ENCODE data around the gene ARID5A. TPM values are rescaled to one million over a fixed set of nuclear protein-coding genes. Genes with fewer than 3 reads are reported as not detected.

The ARID5A gene
- total RNA-seq, 2 donors from 2014 or later = 51.5 to 348 TPM

DNA sequence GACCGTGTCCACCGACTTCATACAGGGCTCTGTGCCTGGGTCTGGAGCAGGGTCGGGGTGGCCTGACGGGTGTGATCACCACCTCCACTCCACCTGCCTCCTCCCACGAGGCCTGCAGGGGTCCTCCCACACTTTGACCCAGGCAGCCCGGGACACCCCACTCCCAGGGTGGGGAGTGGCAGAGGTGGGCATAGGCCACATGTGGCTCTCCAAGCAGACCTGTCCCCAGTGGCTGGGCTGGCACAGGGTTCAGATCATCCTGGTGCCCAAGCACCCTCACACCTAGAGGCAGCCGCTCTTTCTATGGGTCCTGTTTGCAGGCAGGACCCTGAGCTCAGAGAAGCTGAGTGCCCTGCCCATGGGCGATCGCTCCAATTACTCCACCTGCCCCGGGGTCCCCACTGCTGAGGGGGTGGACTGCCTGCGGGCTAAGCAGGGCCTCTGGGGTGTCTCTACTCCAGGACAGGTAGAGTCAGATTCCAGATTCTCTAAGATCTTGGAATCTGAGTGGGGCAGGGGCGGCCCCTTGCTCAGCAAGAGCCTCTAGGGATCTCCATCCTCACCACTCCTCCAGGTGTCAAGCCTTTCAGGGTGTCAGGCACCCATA lies 32.8 kb upstream of the ARID5A start:
- Mint-ChIP-seq H3K27ac (no peak overlapping the region), H3K36me3 (no peaks in the 10 kb centered on the region)
- no peak for DNase-seq (ENCODE audit: low spot score in 2 of 2)

DNA sequence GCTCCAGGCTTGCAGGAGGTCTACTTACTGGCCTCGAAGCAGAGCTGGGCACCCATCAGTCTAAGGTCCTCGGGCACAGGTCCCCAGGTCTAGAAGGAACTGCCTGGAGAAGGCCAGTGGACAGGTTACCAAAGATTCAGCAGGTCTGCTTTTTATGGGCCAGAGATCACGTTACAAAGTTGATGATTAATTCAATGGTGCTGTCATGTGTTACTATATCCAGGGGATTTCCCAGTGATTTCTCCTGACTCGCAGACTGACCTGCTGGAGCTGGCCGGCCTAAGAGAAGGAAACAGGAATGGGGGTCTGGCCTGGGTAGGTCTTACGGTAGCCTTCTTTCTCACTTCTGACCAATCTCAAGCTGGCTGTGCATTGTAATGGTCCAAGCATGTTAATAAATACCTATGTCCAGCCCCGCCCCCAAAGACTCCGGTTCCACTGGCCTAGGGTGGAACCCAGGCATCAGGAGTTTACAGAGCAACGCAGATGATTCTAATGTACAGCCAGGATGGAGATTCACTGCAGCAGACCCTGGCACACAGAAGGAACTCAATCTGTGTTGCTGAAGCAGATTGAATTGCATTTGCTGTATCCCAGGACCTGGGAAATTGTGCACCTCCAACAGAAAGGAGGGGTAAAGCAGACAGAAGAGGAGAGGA lies 31.2 kb upstream of the ARID5A start, which contains the start of gene NEURL3:
TSS of gene NEURL3 (minus strand) at position 127 of the 659 bp plus-strand sequence. CDS start at position 56, 71 bp downstream.
- Mint-ChIP-seq H3K9me3 (no peaks in the 10 kb centered on the region), H3K27ac (peak within 1 kb of the TSS in 1 of 2 donors; percentile 9), H3K36me3 (no peaks in the 10 kb centered on the region)
- no peak for DNase-seq (ENCODE audit: low spot score in 2 of 2)
- ATAC-seq = no peak

More for the DNA sequence above, 32.8 kb upstream of the ARID5A start:
- H3K9me3 Mint-ChIP-seq = no peaks in the 10 kb centered on the region
- ATAC-seq = no peak

DNA sequence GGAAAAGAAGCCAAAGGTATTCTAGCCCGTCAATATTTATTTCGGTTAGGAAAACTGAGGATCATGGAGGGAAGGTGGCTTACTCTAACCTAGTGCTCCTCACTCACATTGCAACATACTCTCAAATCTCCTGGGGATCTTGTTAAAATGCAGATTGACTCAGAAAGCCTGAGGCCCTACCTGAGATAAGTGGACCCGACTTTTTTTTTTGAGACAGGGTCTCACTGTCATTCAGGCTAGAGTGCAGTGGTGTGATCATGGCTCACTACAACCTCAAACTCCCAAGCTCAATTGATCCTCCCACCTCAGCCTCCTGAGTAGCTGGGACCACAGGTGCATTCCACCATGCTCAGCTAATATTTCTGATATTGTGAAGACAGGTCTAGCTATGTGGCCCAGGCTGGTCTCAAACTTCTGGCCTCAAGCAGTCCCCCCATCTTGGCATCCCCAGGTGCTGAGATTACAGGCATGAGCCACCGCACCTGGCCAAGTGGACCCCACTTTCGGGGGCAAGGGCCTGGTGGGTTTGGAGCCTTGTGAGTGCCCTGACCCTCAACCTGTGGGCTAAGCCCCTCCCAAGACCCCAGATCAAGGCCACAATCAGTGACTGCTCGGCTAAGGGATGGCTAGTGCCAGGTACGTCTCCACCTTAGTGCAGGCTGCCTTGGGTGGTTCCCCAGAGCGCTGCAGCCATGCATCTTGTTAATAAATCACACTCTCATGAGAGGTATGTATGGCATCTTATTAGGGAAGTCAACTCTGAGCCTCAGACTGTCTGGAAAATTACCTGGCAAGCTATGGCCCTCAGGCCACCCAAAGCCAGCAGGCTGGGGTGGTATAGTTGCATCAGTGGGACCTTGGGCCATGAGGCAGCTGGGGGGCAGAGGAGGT lies 30.3 kb upstream of the ARID5A start:
- Mint-ChIP-seq H3K27ac (no peak overlapping the region), H3K36me3 (no peaks in the 10 kb centered on the region), H3K9me3 (no peaks in the 10 kb centered on the region)
- DNase-seq (ENCODE audit: low spot score in 2 of 2) (no peak), ATAC-seq (no peak)

DNA sequence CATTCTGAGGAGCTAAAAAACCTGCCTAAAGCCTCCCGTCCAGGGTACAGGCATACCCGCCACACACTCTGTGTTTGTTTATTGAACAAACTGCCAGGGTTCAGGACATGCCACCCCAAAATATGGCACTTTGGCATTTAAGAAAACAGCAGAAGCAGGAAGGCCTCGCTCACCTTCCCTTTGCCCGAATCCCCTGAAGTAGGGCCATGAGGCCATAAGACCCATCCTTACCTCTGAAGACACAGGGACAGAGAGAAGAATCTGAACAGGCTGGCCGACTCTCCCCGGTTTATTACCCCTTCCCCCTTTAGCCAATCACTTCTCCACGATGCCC lies 29.7 kb upstream of the ARID5A start:
- Mint-ChIP-seq H3K27ac (peak overlapping the region in 1 of 2 donors; percentile 47), H3K36me3 (no peaks in the 10 kb centered on the region), H3K9me3 (no peaks in the 10 kb centered on the region)
- no peak for ATAC-seq
- no peak for DNase-seq (ENCODE audit: low spot score in 2 of 2)

GRCh38 chr2:96507957-96508520 lies 28.5 kb upstream of the ARID5A start:
- Mint-ChIP-seq H3K9me3 (no peaks in the 10 kb centered on the region), H3K36me3 (no peaks in the 10 kb centered on the region), H3K27ac (peak overlapping the region in 1 of 2 donors; percentile 55)
- DNase-seq (ENCODE audit: low spot score in 2 of 2) (peak; percentile 81 to 98), ATAC-seq (peak; percentile 90 to 93)

GRCh38 chr2:96508521-96509113 lies 27.9 kb upstream of the ARID5A start:
- H3K9me3 Mint-ChIP-seq = no peaks in the 10 kb centered on the region
- no peaks in the 10 kb centered on the region for H3K36me3 Mint-ChIP-seq
- peak in 1 of 2 donors; percentile 1 for ATAC-seq
- peak overlapping the region; percentile 55 to 82 for H3K27ac Mint-ChIP-seq
- DNase-seq (ENCODE audit: low spot score in 2 of 2) = no peak

DNA sequence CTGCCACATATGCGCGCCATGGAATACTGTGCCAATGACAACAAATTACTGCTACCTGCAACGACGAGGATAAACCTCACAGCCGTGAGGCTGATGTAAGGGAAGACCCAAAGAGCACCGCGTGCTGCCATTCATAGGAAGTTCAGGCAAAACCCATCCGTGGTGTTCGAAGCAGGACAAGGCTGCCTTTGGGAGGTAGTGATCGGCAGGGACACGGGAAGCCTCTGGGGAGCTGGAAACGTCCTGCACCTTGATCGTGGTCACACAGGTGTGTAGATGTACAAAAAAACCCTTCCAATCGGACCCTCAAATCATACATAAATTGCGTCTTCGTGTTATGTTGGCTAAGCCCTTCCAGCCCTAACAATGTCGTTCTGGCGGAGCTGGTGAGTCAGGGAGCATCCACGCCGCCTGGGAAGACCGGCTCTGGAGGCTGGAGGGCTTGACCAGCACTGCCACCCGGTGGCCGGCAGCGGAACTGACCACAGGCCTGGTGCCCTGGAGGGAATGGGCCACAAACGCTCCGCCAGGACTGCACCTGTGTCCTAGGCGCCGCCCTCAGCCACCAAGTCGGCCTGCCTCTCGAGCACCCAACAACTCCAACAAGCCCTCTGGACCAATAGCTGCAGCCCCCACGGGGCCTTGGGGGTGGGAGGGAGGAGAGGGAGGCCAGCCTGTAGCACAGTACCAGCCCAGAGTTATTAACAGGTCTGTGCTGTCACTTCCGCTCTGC lies 27.3 kb upstream of the ARID5A start:
- Mint-ChIP-seq H3K27ac (peak overlapping the region in 1 of 2 donors; percentile 82), H3K9me3 (no peaks in the 10 kb centered on the region), H3K36me3 (no peaks in the 10 kb centered on the region)
- DNase-seq (ENCODE audit: low spot score in 2 of 2) (peak; percentile 76 to 84), ATAC-seq (peak; percentile 60 to 70)

- ATAC-seq (no peak), DNase-seq (ENCODE audit: low spot score in 2 of 2) (no peak)
- H3K9me3 Mint-ChIP-seq = no peaks in the 10 kb centered on the region
- peak overlapping the region in 1 of 2 donors; percentile 17 for H3K27ac Mint-ChIP-seq
- no peaks in the 10 kb centered on the region for H3K36me3 Mint-ChIP-seq
These were observed 26.7 kb upstream of the ARID5A start for GRCh38 chr2:96509847-96510230.

- ATAC-seq = no peak
These were observed 25.5 kb upstream of the ARID5A start for GRCh38 chr2:96510931-96511595.

GRCh38 chr2:96511851-96512250 lies 24.7 kb upstream of the ARID5A start:
- ATAC-seq = no peak
- Mint-ChIP-seq H3K9me3 (peaks cover under 1 to 10% of the 10 kb centered on the region in 2 donors), H3K27ac (no peak overlapping the region), H3K36me3 (peaks cover 4 to 13% of the 10 kb centered on the region in 2 donors)
- DNase-seq (ENCODE audit: low spot score in 2 of 2) = no peak

More at GRCh38 chr2:96510931-96511595, 25.5 kb upstream of the ARID5A start:
- peaks cover 0 to 5% of the 10 kb centered on the region in 2 donors for H3K36me3 Mint-ChIP-seq
- DNase-seq (ENCODE audit: low spot score in 2 of 2) = no peak
- H3K27ac Mint-ChIP-seq = peak overlapping the region in 1 of 2 donors; percentile 25
- peaks cover 0 to 5% of the 10 kb centered on the region in 2 donors for H3K9me3 Mint-ChIP-seq

DNA sequence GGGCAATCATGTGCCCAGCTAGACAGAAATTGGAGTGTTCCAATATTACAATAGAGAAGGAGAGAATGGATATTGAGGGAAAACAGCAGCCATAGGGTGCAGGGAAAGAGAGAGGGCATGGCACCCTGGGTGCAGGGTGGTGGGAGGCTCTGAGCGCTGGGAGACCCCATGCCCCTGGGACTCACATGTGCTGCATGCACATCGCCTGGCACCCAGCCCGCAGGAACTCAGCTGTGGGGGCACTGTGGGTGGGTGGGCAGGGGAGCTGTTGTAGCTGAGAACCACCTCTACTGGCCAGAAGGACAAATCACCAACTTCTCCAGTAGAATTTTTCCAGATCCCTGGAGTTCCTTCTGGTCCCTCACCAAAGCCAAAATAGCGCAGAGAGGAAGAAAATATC lies 24.2 kb upstream of the ARID5A start:
- Mint-ChIP-seq H3K36me3 (peaks cover 4 to 18% of the 10 kb centered on the region in 2 donors), H3K27ac (peak overlapping the region in 1 of 2 donors; percentile 12), H3K9me3 (peaks cover 5 to 15% of the 10 kb centered on the region in 2 donors)
- ATAC-seq (no peak), DNase-seq (ENCODE audit: low spot score in 2 of 2) (no peak)

DNA sequence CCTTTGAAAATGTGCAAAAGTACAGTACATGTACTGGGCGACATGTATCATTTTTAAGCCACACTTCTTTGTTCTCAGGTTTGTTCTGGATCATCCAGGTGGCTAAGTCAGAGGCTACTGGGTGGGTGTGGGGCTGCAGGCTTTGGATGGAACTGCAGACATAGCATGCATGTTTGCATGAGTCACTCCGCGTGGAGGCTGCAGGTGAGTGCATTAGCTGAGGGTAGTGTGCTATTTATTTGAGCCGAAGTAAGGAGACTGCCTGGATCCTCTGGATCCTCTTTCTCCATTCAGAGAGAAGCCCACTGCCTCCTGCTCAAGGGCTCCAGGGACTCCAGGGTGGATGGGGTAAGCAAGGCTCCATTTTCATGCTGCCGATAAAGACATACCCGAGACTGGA lies 22.0 kb upstream of the ARID5A start:
- no peak for DNase-seq (ENCODE audit: low spot score in 2 of 2)
- Mint-ChIP-seq H3K27ac (no peak overlapping the region), H3K9me3 (peaks cover 5 to 27% of the 10 kb centered on the region in 2 donors), H3K36me3 (peaks cover 4 to 29% of the 10 kb centered on the region in 2 donors)
- no peak for ATAC-seq

DNA sequence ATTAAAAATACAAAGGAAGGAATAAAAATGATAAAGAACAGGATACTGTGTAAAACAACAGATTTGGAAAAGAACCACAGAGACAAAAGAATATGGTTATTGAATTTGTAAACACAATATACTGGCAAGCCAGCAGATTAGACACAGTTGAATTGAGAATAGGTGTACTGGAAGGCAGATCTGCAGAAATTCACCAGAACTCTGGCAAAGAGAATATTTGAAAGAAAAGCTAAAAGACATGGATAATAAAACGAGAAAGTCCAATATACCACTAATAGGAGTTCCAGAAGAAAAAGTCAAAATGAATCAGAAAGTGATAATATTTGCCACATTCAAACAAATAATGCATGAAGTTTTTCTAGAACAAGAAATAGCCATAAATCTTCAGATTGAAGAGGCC lies 19.5 kb upstream of the ARID5A start:
- ATAC-seq = no peak

DNA sequence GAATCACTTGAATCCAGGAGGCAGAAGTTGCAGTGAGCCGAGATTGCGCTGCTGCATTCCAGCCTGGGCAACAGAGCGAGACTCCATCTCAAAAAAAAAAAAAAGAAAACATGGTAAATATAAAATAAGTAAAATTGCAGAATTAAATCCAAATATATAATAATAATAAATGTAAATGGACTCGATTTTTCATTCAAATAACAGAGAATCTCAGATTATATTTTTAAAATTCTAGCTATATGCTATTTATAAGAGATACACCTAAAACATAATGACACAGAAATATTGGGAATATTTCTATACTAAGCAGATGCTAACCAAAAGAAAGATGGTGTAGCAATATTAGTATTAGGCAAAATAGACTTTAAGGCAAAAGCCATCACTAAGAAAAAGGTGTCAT lies 16.3 kb upstream of the ARID5A start:
- no peak for DNase-seq (ENCODE audit: low spot score in 2 of 2)
- peaks cover 5 to 27% of the 10 kb centered on the region in 2 donors for H3K9me3 Mint-ChIP-seq
- no peak for ATAC-seq
- H3K36me3 Mint-ChIP-seq = peaks cover 4 to 29% of the 10 kb centered on the region in 2 donors
- no peak overlapping the region for H3K27ac Mint-ChIP-seq

More for the DNA sequence above, 19.5 kb upstream of the ARID5A start:
- H3K27ac Mint-ChIP-seq = no peak overlapping the region
- DNase-seq (ENCODE audit: low spot score in 2 of 2) = no peak
- H3K9me3 Mint-ChIP-seq = peaks cover 5 to 27% of the 10 kb centered on the region in 2 donors
- H3K36me3 Mint-ChIP-seq = peaks cover 4 to 29% of the 10 kb centered on the region in 2 donors

DNA sequence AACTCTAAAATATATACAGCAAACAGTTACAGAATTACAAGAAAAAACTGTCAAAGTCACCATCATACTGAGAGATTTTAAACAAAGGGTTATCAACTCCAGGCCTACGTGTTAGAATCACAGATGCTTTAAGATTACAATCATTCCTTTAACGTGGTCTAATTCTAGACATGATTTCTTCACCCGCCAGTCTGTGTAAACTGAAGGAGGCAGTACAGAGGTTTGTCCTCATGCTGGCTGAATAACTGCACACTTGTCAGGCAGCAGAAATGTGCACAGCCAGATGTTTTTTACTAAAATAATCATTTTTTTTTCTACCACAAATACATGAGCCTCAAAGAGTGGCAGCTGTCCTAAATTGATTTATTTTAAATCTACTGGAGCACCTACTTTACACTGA lies 15.9 kb upstream of the ARID5A start:
- ATAC-seq (no peak), DNase-seq (ENCODE audit: low spot score in 2 of 2) (no peak)
- peaks cover 4 to 27% of the 10 kb centered on the region in 2 donors for H3K36me3 Mint-ChIP-seq
- H3K9me3 Mint-ChIP-seq = peaks cover 5 to 26% of the 10 kb centered on the region in 2 donors
- no peak overlapping the region for H3K27ac Mint-ChIP-seq
